ENCODE measurements around the gene TSPYL1.
"Not testable (repeated sequence)": the region's sequence is repeated elsewhere in the genome, so short reads cannot be mapped to it uniquely, and the experiment has no call there.

Gene TSPYL1

GRCh38 chr6:116298273-116298672, 18.5 kb upstream of the TSPYL1 start:
- no peak for DNase-seq (ENCODE audit: low read depth)

- DNase-seq (ENCODE audit: low read depth) = no peak
These were observed 12.8 kb upstream of the TSPYL1 start for GRCh38 chr6:116292553-116292952.

GRCh38 chr6:116291701-116292396, 12.1 kb upstream of the TSPYL1 start:
- no peak for DNase-seq (ENCODE audit: low read depth)

GRCh38 chr6:116290799-116291198, 11.1 kb upstream of the TSPYL1 start:
- DNase-seq (ENCODE audit: low read depth) = no peak

GRCh38 chr6:116289876-116290275, 10.1 kb upstream of the TSPYL1 start:
- DNase-seq (ENCODE audit: low read depth) = no peak

- no peak for DNase-seq (ENCODE audit: low read depth)
These were observed 8.1 kb upstream of the TSPYL1 start for GRCh38 chr6:116287689-116288282.

GRCh38 chr6:116286773-116287358, 7.1 kb upstream of the TSPYL1 start:
- DNase-seq (ENCODE audit: low read depth) = no peak

- DNase-seq (ENCODE audit: low read depth) = not testable (repeated sequence)
These were observed 5.3 kb upstream of the TSPYL1 start for GRCh38 chr6:116284984-116285383.

- no peak for DNase-seq (ENCODE audit: low read depth)
These were observed 3.5 kb upstream of the TSPYL1 start for GRCh38 chr6:116283191-116283590.

GRCh38 chr6:116282698-116283097, 3.0 kb upstream of the TSPYL1 start:
- DNase-seq (ENCODE audit: low read depth) = no peak

- no peak for DNase-seq (ENCODE audit: low read depth)
These were observed 1.2 kb upstream of the TSPYL1 start for GRCh38 chr6:116280933-116281316.

GRCh38 chr6:116280161-116280932, 617 bp upstream of the TSPYL1 start:
- DNase-seq (ENCODE audit: low read depth) = no peak

GRCh38 chr6:116278854-116279231, 887 bp downstream of the TSPYL1 start:
- no peak for DNase-seq (ENCODE audit: low read depth)

- no peak for DNase-seq (ENCODE audit: low read depth)
These were observed 1.3 kb downstream of the TSPYL1 start for GRCh38 chr6:116278481-116278829.

GRCh38 chr6:116277124-116277523, 2.6 kb downstream of the TSPYL1 start:
- DNase-seq (ENCODE audit: low read depth) = no peak

GRCh38 chr6:116271149-116271708, 8.5 kb downstream of the TSPYL1 start:
- no peak for DNase-seq (ENCODE audit: low read depth)

GRCh38 chr6:116268589-116269293, 11.0 kb downstream of the TSPYL1 start:
- no peak for DNase-seq (ENCODE audit: low read depth)

GRCh38 chr6:116267836-116268588, 11.7 kb downstream of the TSPYL1 start:
- no peak for DNase-seq (ENCODE audit: low read depth)

GRCh38 chr6:116266803-116267202, 12.9 kb downstream of the TSPYL1 start:
- DNase-seq (ENCODE audit: low read depth) = no peak

GRCh38 chr6:116265041-116265829, 14.5 kb downstream of the TSPYL1 start:
- no peak for DNase-seq (ENCODE audit: low read depth)
